Stimulated activated CD4-positive, alpha-beta T cell treated with anti-CD3 and anti-CD28 coated beads, Interleukin-4, amount 100 ng/mL, for 4 hours (primary cell): ENCODE measurements around the gene MARCHF9.
A peak's percentile ranks its signal among the peaks of the same experiment; 100 is the strongest.
"Not testable (repeated sequence)": the region's sequence is repeated elsewhere in the genome, so short reads cannot be mapped to it uniquely, and the experiment has no call there.

Source experiments
- DNase-seq, 2 experiments: peaks; one replicate each; pipeline ENCODE4 v3.0.0-alpha.2; 2020

Gene MARCHF9

GRCh38 chr12:57772429-57773322 lies 17.8 kb downstream of the MARCHF9 start, which contains the start of gene EEF1AKMT3:
Gene EEF1AKMT3, plus strand, starts transcription at chr12:57772614. Its CDS starts 111 bp downstream, at chr12:57772725.
- no peak for DNase-seq

- DNase-seq, result not testable (repeated sequence)
These were observed 19.7 kb downstream of the MARCHF9 start for GRCh38 chr12:57774634-57775033.

GRCh38 chr12:57775044-57775443 lies 20.1 kb downstream of the MARCHF9 start:
- no peak for DNase-seq

GRCh38 chr12:57775563-57776246 lies 20.8 kb downstream of the MARCHF9 start:
- no peak for DNase-seq

GRCh38 chr12:57776247-57776587 lies 21.3 kb downstream of the MARCHF9 start:
- DNase-seq, result no peak

- no peak for DNase-seq
These were observed 22.5 kb downstream of the MARCHF9 start for GRCh38 chr12:57777367-57777766.

GRCh38 chr12:57777911-57778310 lies 23.0 kb downstream of the MARCHF9 start:
- DNase-seq, result no peak

GRCh38 chr12:57779736-57780135 lies 24.8 kb downstream of the MARCHF9 start:
- DNase-seq, result no peak

GRCh38 chr12:57780284-57780897 lies 25.5 kb downstream of the MARCHF9 start:
- DNase-seq, result no peak

GRCh38 chr12:57781244-57781643 lies 26.3 kb downstream of the MARCHF9 start:
- DNase-seq, result no peak

- DNase-seq, result no peak
These were observed 26.9 kb downstream of the MARCHF9 start for GRCh38 chr12:57781801-57782200.

GRCh38 chr12:57782243-57782607 lies 27.3 kb downstream of the MARCHF9 start:
- DNase-seq, result no peak

GRCh38 chr12:57782608-57783465 lies 27.9 kb downstream of the MARCHF9 start, which contains the start of gene TSFM:
Gene TSFM, plus strand, starts transcription at chr12:57782787. Its CDS starts 15 bp downstream, at chr12:57782802.
- peak; percentile 93 to 98 for DNase-seq

- no peak for DNase-seq
These were observed 28.5 kb downstream of the MARCHF9 start for GRCh38 chr12:57783466-57783801.

- DNase-seq, result no peak
These were observed 29.0 kb downstream of the MARCHF9 start for GRCh38 chr12:57783861-57784260.

GRCh38 chr12:57793920-57794319 lies 39.0 kb downstream of the MARCHF9 start:
- DNase-seq, result no peak

- no peak for DNase-seq
These were observed 40.5 kb downstream of the MARCHF9 start for GRCh38 chr12:57795354-57795753.

- DNase-seq, result no peak
These were observed 42.1 kb downstream of the MARCHF9 start for GRCh38 chr12:57796996-57797395.

GRCh38 chr12:57797933-57798332 lies 43.0 kb downstream of the MARCHF9 start:
- DNase-seq, result no peak

GRCh38 chr12:57800965-57801364 lies 46.1 kb downstream of the MARCHF9 start:
- no peak for DNase-seq

GRCh38 chr12:57802607-57803006 lies 47.7 kb downstream of the MARCHF9 start:
- no peak for DNase-seq

- peak in 1 of 2 experiments; percentile 16 for DNase-seq
These were observed 48.5 kb downstream of the MARCHF9 start for GRCh38 chr12:57803319-57803893.
